ENCODE results near the gene MOCS1. TPM values are rescaled to one million over a fixed set of nuclear protein-coding genes. Genes with fewer than 3 reads are reported as not detected.
A peak's percentile ranks its signal among the peaks of the same experiment; 100 is the strongest.

The MOCS1 gene
- total RNA-seq, 1 donor from 2014 or later: 29.3 TPM

GRCh38 chr6:39953076-39953618, 18.9 kb upstream of the MOCS1 start:
- Histone ChIP-seq H3K36me3 (no peaks in the 10 kb centered on the region), H3K4me1 (no peaks in the 10 kb centered on the region), H3K27me3 (no peaks in the 10 kb centered on the region), H3K4me3 (no peak overlapping the region), H3K27ac (no peak overlapping the region), H3K9me3 (no peaks in the 10 kb centered on the region)
- TF ChIP-seq, protein P1, sequence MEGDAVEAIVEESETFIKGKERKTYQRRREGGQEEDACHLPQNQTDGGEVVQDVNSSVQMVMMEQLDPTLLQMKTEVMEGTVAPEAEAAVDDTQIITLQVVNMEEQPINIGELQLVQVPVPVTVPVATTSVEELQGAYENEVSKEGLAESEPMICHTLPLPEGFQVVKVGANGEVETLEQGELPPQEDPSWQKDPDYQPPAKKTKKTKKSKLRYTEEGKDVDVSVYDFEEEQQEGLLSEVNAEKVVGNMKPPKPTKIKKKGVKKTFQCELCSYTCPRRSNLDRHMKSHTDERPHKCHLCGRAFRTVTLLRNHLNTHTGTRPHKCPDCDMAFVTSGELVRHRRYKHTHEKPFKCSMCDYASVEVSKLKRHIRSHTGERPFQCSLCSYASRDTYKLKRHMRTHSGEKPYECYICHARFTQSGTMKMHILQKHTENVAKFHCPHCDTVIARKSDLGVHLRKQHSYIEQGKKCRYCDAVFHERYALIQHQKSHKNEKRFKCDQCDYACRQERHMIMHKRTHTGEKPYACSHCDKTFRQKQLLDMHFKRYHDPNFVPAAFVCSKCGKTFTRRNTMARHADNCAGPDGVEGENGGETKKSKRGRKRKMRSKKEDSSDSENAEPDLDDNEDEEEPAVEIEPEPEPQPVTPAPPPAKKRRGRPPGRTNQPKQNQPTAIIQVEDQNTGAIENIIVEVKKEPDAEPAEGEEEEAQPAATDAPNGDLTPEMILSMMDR (IDR thresholded peaks at IDR 0.05): no peak
- DNase-seq (no peak), ATAC-seq (no peak)
- intact Hi-C loops (cut with DNase I): no loop called here

DNA sequence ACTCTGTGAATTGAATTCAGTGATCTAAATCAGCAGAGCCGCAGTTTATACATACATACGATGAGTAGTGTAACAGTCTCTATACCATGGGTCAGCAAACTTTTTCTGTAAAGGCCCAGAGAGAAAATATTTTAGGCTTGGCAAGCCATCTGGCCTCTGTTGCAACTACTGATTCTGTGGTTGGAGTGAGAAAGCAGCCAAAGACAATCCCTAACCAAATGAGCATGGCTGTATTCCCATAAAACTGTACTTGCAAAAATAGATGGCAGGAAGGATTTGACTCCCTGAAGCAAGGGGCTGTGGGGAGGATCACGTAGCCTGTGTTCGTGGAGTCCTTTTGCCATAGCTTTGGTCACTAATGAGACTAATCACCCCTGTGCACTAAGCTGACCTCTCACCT, 17.9 kb upstream of the MOCS1 start:
- intact Hi-C loops (cut with DNase I): no loop called here
- no peak for ATAC-seq
- Histone ChIP-seq H3K36me3 (no peaks in the 10 kb centered on the region), H3K4me1 (no peaks in the 10 kb centered on the region), H3K9me3 (no peaks in the 10 kb centered on the region), H3K4me3 (no peak overlapping the region), H3K27me3 (no peaks in the 10 kb centered on the region), H3K27ac (peak overlapping the region; percentile 37)
- TF ChIP-seq, protein P1 (IDR thresholded peaks at IDR 0.05): no peak
- no peak for DNase-seq

- Histone ChIP-seq H3K27ac (peak overlapping the region; percentile 37), H3K27me3 (no peaks in the 10 kb centered on the region), H3K9me3 (no peaks in the 10 kb centered on the region), H3K4me3 (no peak overlapping the region), H3K36me3 (no peaks in the 10 kb centered on the region), H3K4me1 (no peaks in the 10 kb centered on the region)
- intact Hi-C loops (cut with DNase I): no loop called here
- ATAC-seq: no peak
- TF ChIP-seq, protein P1 (IDR thresholded peaks at IDR 0.05): no peak
- DNase-seq: no peak
Measured at GRCh38 chr6:39951716-39952115, 17.5 kb upstream of the MOCS1 start.

DNA sequence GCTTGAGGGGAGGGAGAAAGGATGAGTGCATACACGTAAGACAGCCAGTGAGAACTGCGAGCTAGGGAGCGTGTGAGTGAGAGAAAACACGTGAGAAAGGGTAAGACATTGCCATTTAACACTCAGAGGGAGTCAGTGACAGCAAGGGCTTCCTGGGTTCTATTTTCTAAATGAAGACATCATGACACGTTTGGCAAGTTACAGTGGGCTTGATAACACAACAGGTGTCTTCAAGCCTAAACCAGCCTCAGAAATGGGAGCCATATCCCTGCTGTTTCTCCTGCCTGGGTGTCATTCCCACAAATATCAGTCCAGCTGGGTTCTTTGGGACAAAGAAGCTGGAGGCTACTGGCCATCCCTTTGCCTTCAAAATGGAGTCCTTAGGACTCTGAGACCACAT, 16.9 kb upstream of the MOCS1 start:
- no peaks in the 10 kb centered on the region for H3K36me3 ChIP-seq
- DNase-seq (no peak), ATAC-seq (no peak)
- no peaks in the 10 kb centered on the region for H3K9me3 ChIP-seq
- H3K4me3 ChIP-seq: no peak overlapping the region
- peak overlapping the region; percentile 62 for H3K27ac ChIP-seq
- TF ChIP-seq, protein P1 (IDR thresholded peaks at IDR 0.05): no peak
- no peaks in the 10 kb centered on the region for H3K4me1 ChIP-seq
- intact Hi-C loops (cut with DNase I): no loop called here
- no peaks in the 10 kb centered on the region for H3K27me3 ChIP-seq

GRCh38 chr6:39950125-39950720, 16.0 kb upstream of the MOCS1 start:
- TF ChIP-seq, protein P1 (IDR thresholded peaks at IDR 0.05): no peak
- no peak for ATAC-seq

More at GRCh38 chr6:39950125-39950720, 16.0 kb upstream of the MOCS1 start:
- no peaks in the 10 kb centered on the region for H3K36me3 ChIP-seq
- DNase-seq: no peak
- H3K4me1 ChIP-seq: no peaks in the 10 kb centered on the region
- no peaks in the 10 kb centered on the region for H3K27me3 ChIP-seq
- no peaks in the 10 kb centered on the region for H3K9me3 ChIP-seq
- no peak overlapping the region for H3K27ac ChIP-seq
- intact Hi-C loops (cut with DNase I): no loop called here
- H3K4me3 ChIP-seq: no peak overlapping the region
